Measurements from ENCODE around the gene HVCN1. TPM values are rescaled to one million over a fixed set of nuclear protein-coding genes. Genes with fewer than 3 reads are reported as not detected.

HVCN1 gene
- total RNA-seq, 2 donors from 2014 or later: 0.66 to 1.3 TPM

- Histone ChIP-seq H3K4me3 (no peak overlapping the region), H3K9me3 (no peaks in the 10 kb centered on the region), H3K27ac (no peak overlapping the region), H3K36me3 (replicated peaks in 1 of 2; ENCODE audit: insufficient read depth in 1 of 2, low read depth in 2 of 2) (no peaks in the 10 kb centered on the region), H3K4me1 (peaks cover 7% of the 10 kb centered on the region), H3K27me3 (no peaks in the 10 kb centered on the region)
- no peak for TF ChIP-seq POLR2A (IDR thresholded peaks at IDR 0.05)
- no peak for TF ChIP-seq CTCF (IDR thresholded peaks at IDR 0.05)
- intact Hi-C loops (cut with DNase I): no loop called here
- ATAC-seq (no peak), DNase-seq (no peak)
- 82 to 85% methylated on average over 5 of the region's 5 CpGs for WGBS, 2 donors
Measured at GRCh38 chr12:110702081-110702480, 13.2 kb upstream of the HVCN1 start.

GRCh38 chr12:110699591-110700445 is 10.9 kb upstream of the HVCN1 start:
- Histone ChIP-seq H3K9me3 (no peaks in the 10 kb centered on the region), H3K4me3 (no peak overlapping the region), H3K36me3 (replicated peaks in 1 of 2; ENCODE audit: insufficient read depth in 1 of 2, low read depth in 2 of 2) (no peaks in the 10 kb centered on the region), H3K27ac (peak overlapping the region in 1 of 4 donors; percentile 24), H3K4me1 (peaks cover 8% of the 10 kb centered on the region), H3K27me3 (no peaks in the 10 kb centered on the region)
- TF ChIP-seq POLR2A (IDR thresholded peaks at IDR 0.05) (no peak), CTCF (IDR thresholded peaks at IDR 0.05) (no peak)
- WGBS, 2 donors: 73 to 77% methylated on average over 24 to 28 of the region's 28 CpGs
- ATAC-seq (no peak), DNase-seq (no peak)
- intact Hi-C loops (cut with DNase I): no loop called here

GRCh38 chr12:110698171-110698902 is 9.4 kb upstream of the HVCN1 start:
- no peak overlapping the region for H3K4me3 ChIP-seq
- intact Hi-C loops (cut with DNase I): no loop called here
- H3K4me1 ChIP-seq: peaks cover 15% of the 10 kb centered on the region
- 33 to 75% methylated on average over 8 to 20 of the region's 20 CpGs for WGBS, 2 donors
- DNase-seq (peak; percentile 74 to 85 (median 79)), ATAC-seq (peak; percentile 85)
- no peaks in the 10 kb centered on the region for H3K9me3 ChIP-seq
- no peaks in the 10 kb centered on the region for H3K36me3 ChIP-seq (replicated peaks in 1 of 2; ENCODE audit: insufficient read depth in 1 of 2, low read depth in 2 of 2)
- TF ChIP-seq CTCF (IDR thresholded peaks at IDR 0.05) (peak; percentile 13 to 80 (median 67)), POLR2A (IDR thresholded peaks at IDR 0.05) (no peak)
- H3K27ac ChIP-seq: peak overlapping the region in 2 of 4 donors; percentile 24 to 45
- no peaks in the 10 kb centered on the region for H3K27me3 ChIP-seq

GRCh38 chr12:110697236-110697635 is 8.3 kb upstream of the HVCN1 start:
- intact Hi-C loops (cut with DNase I): no loop called here
- Histone ChIP-seq H3K4me3 (no peak overlapping the region), H3K27me3 (no peaks in the 10 kb centered on the region), H3K27ac (no peak overlapping the region), H3K36me3 (replicated peaks in 1 of 2; ENCODE audit: insufficient read depth in 1 of 2, low read depth in 2 of 2) (no peaks in the 10 kb centered on the region), H3K4me1 (peaks cover 15% of the 10 kb centered on the region), H3K9me3 (no peaks in the 10 kb centered on the region)
- WGBS, 2 donors: 62 to 88% methylated on average over 2 of the region's 2 CpGs
- TF ChIP-seq POLR2A (IDR thresholded peaks at IDR 0.05): no peak
- TF ChIP-seq CTCF (IDR thresholded peaks at IDR 0.05): no peak
- no peak for ATAC-seq
- no peak for DNase-seq

All from body of pancreas (tissue), 4 donors.